ENCODE measurements around the gene COBL. TPM values are rescaled to one million over a fixed set of nuclear protein-coding genes. Genes with fewer than 3 reads are reported as not detected.

COBL gene
- total RNA-seq, 1 experiment from 2014 or later, result 0.39 TPM

- no peak for ATAC-seq
- no peak overlapping the region for H3K4me3 ChIP-seq (ENCODE audit: low read depth in 2 of 2, low read length in 2 of 2)
- no peaks in the 10 kb centered on the region for H3K9me3 ChIP-seq (ENCODE audit: control insufficient read depth, insufficient read depth, low read depth, low read length)
- H3K4me1 ChIP-seq (ENCODE audit: control insufficient read depth, insufficient read depth, low read length), result no peaks in the 10 kb centered on the region
- intact Hi-C loops (cut with micrococcal nuclease; ENCODE audit: unreplicated experiment), result no loop called here
- BruUV-seq (replicated peaks), result no TSS peak
- H3K36me3 ChIP-seq (ENCODE audit: control insufficient read depth, insufficient read depth, low read length), result no peaks in the 10 kb centered on the region
- DNase-seq (ENCODE audit: low read depth, low spot score), result no peak
- ChIA-PET CTCF (no interaction called here), POLR2A (no interaction called here)
- TF ChIP-seq SIN3A (IDR thresholded peaks at IDR 0.05; ENCODE audit: borderline replicate concordance, insufficient read depth, low read depth, low read length) (no peak), REST (IDR thresholded peaks at IDR 0.05; ENCODE audit: insufficient read depth in 1 of 2, low read depth in 2 of 2, low read length in 1 of 2) (no peak), TCF7L2 (IDR thresholded peaks at IDR 0.05; ENCODE audit: low read depth, low read length) (no peak), POLR2AphosphoS5 (IDR thresholded peaks at IDR 0.05; ENCODE audit: low read depth, low read length) (no peak)
- TF ChIP-seq, protein P1, sequence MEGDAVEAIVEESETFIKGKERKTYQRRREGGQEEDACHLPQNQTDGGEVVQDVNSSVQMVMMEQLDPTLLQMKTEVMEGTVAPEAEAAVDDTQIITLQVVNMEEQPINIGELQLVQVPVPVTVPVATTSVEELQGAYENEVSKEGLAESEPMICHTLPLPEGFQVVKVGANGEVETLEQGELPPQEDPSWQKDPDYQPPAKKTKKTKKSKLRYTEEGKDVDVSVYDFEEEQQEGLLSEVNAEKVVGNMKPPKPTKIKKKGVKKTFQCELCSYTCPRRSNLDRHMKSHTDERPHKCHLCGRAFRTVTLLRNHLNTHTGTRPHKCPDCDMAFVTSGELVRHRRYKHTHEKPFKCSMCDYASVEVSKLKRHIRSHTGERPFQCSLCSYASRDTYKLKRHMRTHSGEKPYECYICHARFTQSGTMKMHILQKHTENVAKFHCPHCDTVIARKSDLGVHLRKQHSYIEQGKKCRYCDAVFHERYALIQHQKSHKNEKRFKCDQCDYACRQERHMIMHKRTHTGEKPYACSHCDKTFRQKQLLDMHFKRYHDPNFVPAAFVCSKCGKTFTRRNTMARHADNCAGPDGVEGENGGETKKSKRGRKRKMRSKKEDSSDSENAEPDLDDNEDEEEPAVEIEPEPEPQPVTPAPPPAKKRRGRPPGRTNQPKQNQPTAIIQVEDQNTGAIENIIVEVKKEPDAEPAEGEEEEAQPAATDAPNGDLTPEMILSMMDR (IDR thresholded peaks at IDR 0.05), result no peak
- no peak overlapping the region for H3K27ac ChIP-seq (ENCODE audit: low read length)
- in situ Hi-C loops (cut with HindIII; ENCODE audit: low pct_unique_long_range_greater_than_20kb, low sequenced_read_pairs), result no loop called here
- H3K27me3 ChIP-seq (ENCODE audit: control insufficient read depth, insufficient read depth, low read length), result peaks cover 2% of the 10 kb centered on the region; the same call in 1 of the 2 replicates
These were observed 96.4 kb downstream of the COBL start for GRCh38 chr7:51220226-51220625.

GRCh38 chr7:51219261-51219988, 97.2 kb downstream of the COBL start:
- Histone ChIP-seq H3K27me3 (ENCODE audit: control insufficient read depth, insufficient read depth, low read length) (peaks cover 2% of the 10 kb centered on the region; the same call in 1 of the 2 replicates), H3K27ac (ENCODE audit: low read length) (no peak overlapping the region), H3K4me1 (ENCODE audit: control insufficient read depth, insufficient read depth, low read length) (no peaks in the 10 kb centered on the region), H3K36me3 (ENCODE audit: control insufficient read depth, insufficient read depth, low read length) (no peaks in the 10 kb centered on the region), H3K4me3 (ENCODE audit: low read depth in 2 of 2, low read length in 2 of 2) (no peak overlapping the region), H3K9me3 (ENCODE audit: control insufficient read depth, insufficient read depth, low read depth, low read length) (no peaks in the 10 kb centered on the region)
- intact Hi-C loops (cut with micrococcal nuclease; ENCODE audit: unreplicated experiment), result no loop called here
- BruUV-seq (replicated peaks), result no TSS peak
- no peak for ATAC-seq
- POLR2A ChIA-PET, result no interaction called here
- no peak for TF ChIP-seq TCF7L2 (IDR thresholded peaks at IDR 0.05; ENCODE audit: low read depth, low read length)
- no peak for TF ChIP-seq SIN3A (IDR thresholded peaks at IDR 0.05; ENCODE audit: borderline replicate concordance, insufficient read depth, low read depth, low read length)
- TF ChIP-seq POLR2AphosphoS5 (IDR thresholded peaks at IDR 0.05; ENCODE audit: low read depth, low read length), result no peak
- TF ChIP-seq REST (IDR thresholded peaks at IDR 0.05; ENCODE audit: insufficient read depth in 1 of 2, low read depth in 2 of 2, low read length in 1 of 2), result no peak
- TF ChIP-seq, protein P1 (IDR thresholded peaks at IDR 0.05), result no peak
- in situ Hi-C loops (cut with HindIII; ENCODE audit: low pct_unique_long_range_greater_than_20kb, low sequenced_read_pairs), result no loop called here
- CTCF ChIA-PET, result no interaction called here
- DNase-seq (ENCODE audit: low read depth, low spot score), result no peak
